Breast epithelium (tissue), 3 donors: Measurements from ENCODE around the gene C2CD2L.

ENCODE experiments used
- CTCF ChIP-seq, 3 donors: fragments of 450-650 bp; IDR thresholded peaks; one replicate each; pipeline ENCODE4 v1.5.1; 2016 to 2017; ENCODE audit warnings: antibody characterized with exemption in 3 of 3, mild to moderate bottlenecking in 3 of 3, moderate library complexity in 3 of 3
- POLR2A ChIP-seq: fragments of 450-650 bp; IDR thresholded peaks from one replicate; pipeline ENCODE4 v1.6.1; 2016; ENCODE audit warnings: antibody characterized with exemption, mild to moderate bottlenecking, moderate library complexity
- POLR2AphosphoS5 ChIP-seq, 3 donors: sonication (generic); formaldehyde crosslinking; IDR thresholded peaks; one replicate each; pipeline ENCODE4 v1.6.1; 2017; ENCODE audit warnings: antibody characterized with exemption in 3 of 3

GRCh38 chr11:119152043-119152442 is 44.9 kb downstream of the C2CD2L start:
- TF ChIP-seq CTCF (IDR thresholded peaks at IDR 0.05) = no peak
- no peak for TF ChIP-seq POLR2AphosphoS5 (IDR thresholded peaks at IDR 0.05)
- TF ChIP-seq POLR2A = no peak
